GM18499 (cell line): ENCODE results near the gene CIP2A.

Source experiments
- ATAC-seq: cut with Tn5 transposase; IDR thresholded peaks from one replicate; pipeline ENCODE4 v1.9.1; 2021; ENCODE audit warnings: moderate number of reproducible peaks; ENCODE audit not compliant: insufficient read depth, unreplicated experiment

Gene CIP2A

DNA sequence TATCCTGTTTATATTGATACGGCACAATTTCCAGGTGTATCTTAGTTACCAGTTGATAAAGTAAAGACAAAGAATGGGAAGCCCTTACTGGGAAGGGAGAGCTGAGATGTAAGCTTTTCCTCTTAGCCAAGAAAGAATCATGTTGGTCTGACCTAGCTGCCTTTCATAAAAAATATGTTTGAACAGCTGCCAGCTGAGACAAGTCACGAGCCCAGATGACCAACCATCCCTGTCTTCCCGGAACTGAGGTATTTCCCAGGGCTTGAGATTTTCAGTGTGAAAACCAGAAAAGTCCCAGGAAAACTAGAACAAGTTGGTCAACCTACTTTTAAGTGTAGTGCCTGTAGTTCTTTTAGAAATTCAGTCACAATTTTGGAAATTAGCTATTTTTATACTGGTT is 75.3 kb downstream of the CIP2A start:
- ATAC-seq: no peak

- ATAC-seq: no peak
These were observed 76.6 kb downstream of the CIP2A start for GRCh38 chr3:108512671-108513070.

DNA sequence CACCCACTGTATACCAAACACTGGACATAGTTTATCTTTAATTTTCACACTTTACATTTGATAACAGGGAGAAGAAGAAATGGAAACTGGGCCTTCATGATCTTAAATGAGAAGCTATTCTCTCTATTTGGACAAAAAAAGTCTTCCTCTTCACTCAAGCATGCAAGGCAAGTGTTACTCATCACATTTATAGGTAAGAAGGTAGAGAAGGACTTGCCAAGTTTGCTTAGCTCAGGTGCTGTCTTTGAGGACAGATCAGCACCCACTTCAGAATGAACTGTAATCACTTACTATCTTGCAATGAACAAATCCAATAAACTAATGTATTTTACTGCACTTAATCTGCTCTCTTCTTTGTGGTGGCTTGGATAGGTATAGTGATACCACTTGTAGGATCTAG is 77.7 kb downstream of the CIP2A start:
- no peak for ATAC-seq

DNA sequence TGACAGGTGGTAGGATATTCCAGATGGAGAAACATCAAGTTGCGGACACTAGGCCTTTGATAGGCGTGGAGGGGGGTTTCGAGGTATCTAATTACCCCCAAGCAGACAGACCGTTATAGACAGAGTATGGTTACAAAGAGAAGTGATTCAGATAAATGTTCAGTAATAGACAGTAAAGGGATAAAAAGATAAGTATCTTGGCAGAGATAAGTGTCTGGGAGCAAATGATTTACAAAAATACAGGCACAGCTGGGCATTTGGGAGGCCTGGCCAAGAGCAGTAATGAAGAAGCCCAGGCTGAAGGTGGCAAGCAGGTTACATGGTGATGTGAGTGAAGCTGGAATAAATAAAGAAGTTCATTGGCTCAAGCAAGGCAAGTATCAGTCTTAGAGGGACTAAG is 78.2 kb downstream of the CIP2A start:
- no peak for ATAC-seq

DNA sequence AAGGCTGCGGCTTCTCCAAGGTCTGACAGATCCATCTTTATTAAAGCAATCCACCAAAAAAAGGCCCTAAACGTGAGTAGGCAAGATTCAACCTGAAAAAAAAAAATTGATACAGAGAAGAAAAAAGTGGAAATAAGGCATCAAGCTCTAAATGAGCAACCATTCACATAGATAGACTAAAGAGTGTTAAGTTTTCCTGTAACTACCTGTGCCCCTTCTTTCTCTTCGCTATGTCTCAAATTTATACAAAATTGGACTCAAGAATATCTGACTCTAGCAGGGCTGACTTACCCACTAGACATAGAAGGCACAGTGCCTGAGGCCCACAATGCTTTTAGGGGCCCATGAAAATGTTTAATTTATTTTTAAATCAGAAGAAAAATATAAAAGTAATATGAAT is 78.7 kb downstream of the CIP2A start, which contains the start of gene MYH15:
Gene MYH15, minus strand, starts transcription at position 101 of the 400 bp plus-strand sequence. Its CDS starts 66 bp downstream, at position 35.
- ATAC-seq: no peak

GRCh38 chr3:108509871-108510270 is 79.4 kb downstream of the CIP2A start:
- ATAC-seq: no peak

DNA sequence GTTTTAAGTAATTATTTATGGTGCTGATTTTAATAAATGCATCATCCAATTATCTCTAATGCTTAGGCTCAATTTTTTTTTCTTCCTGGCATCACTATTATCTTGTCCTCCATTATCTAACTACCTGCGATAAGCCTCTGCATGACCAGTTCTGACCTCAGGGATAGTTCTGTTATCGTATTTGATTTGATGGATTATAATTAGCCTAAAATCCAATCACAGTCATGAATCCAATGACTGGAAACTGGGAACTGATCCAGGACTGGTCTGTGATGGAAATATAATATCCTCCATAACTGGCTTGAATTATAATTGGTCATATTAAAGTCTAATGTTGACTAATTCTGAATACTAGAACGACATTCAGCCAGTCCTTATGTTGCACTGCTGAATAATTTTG is 80.0 kb downstream of the CIP2A start:
- ATAC-seq: no peak

DNA sequence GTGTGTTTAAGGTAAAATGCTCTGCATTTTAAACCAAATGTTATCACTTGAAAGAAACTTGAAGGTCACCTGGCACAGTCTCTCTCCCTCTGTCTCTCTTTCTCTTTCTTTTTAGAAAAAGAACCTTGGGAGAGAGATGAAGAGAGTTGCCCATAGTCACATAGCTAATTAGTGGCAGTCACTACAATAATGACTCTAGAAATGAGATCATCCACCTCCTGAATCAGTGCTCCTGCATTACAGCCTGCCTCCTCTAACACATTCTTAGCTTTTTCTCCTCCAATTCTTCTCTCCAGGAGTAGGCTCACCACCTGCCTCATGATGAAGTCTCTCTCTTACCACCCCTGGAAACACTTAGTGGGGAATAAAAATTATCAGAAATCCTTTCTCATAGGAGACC is 81.3 kb downstream of the CIP2A start:
- no peak for ATAC-seq

DNA sequence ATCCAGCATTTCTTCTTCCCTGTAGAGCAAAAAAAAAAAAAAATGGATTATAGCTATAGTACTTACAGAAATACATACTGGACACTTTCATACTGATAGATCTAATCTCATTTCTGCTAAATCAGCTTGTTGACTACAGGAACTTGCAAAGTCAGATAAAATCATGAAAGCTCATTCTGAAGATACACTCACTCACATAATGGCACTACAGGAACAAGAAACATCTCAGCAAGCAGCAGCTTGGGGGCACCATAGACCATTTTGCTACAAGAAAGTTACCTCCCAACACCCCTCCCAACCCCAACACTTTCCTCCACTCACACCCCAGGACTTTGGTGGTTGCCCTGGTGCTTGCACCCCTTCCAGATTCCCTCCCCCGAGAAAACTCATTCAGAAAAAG is 83.4 kb downstream of the CIP2A start:
- no peak for ATAC-seq

- no peak for ATAC-seq
These were observed 85.5 kb downstream of the CIP2A start for GRCh38 chr3:108503722-108504121.

DNA sequence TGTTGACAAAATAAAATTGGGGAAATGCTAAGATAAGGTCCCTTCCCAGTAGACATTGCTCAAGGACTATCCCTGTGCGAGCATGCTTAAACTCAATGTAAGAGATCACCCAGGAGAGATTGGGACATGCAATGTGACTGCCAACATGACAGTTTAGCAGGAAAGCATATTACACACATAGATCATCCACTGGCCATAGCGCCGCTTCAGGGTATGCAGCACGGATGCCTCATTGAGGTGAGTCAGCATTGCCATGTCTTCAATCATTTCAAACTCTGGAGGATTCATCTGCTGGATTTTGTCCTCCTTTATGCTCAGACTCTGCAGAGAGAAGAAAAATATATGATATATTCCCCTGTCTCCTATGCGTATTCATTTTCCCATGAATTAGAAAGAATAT is 87.7 kb downstream of the CIP2A start:
- no peak for ATAC-seq

DNA sequence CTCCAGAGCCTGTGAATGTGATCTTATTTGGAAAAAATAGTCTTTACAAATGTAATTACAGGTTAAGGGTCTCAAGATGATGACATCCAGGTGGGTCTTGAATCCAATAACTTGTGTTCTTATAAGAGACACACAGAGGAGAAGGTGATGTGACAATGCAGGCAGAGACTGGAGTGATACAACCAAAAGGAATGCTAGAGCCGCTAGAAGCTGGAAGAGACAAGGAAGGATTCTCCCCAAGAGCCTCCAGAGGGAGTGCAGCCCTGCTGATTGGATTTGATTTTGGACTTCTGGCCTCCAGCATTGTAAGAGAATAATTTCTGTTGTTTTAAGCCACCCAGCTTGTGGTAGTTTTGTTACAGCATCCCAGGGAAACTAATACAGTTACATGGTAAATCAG is 88.5 kb downstream of the CIP2A start:
- no peak for ATAC-seq
